HG03280 (cell line): ENCODE measurements around the gene CYP1B1.
"Not testable (repeated sequence)": the region's sequence is repeated elsewhere in the genome, so short reads cannot be mapped to it uniquely, and the experiment has no call there.

ENCODE experiments used
- ATAC-seq: cut with Tn5 transposase; IDR thresholded peaks from one replicate; pipeline ENCODE4 v1.9.1; 2021; ENCODE audit warnings: mild to moderate bottlenecking, moderate library complexity; ENCODE audit not compliant: unreplicated experiment

CYP1B1 gene

GRCh38 chr2:38075507-38076151 is at the start of gene CYP1B1:
Gene CYP1B1 (minus strand): TSS chr2:38076151. CDS start chr2:38075388, 763 bp downstream.
- no peak for ATAC-seq

- no peak for ATAC-seq
Measured at GRCh38 chr2:38125007-38125406, 49.1 kb upstream of the CYP1B1 start.

- ATAC-seq, result no peak
Measured at GRCh38 chr2:38123911-38124310, 48.0 kb upstream of the CYP1B1 start.

- no peak for ATAC-seq
Measured at GRCh38 chr2:38122344-38122743, 46.4 kb upstream of the CYP1B1 start.

- no peak for ATAC-seq
Measured at GRCh38 chr2:38121481-38121880, 45.5 kb upstream of the CYP1B1 start.

GRCh38 chr2:38120829-38121228 is 44.9 kb upstream of the CYP1B1 start:
- no peak for ATAC-seq

- ATAC-seq, result no peak
Measured at GRCh38 chr2:38120264-38120592, 44.3 kb upstream of the CYP1B1 start.

- no peak for ATAC-seq
Measured at GRCh38 chr2:38116762-38117161, 40.8 kb upstream of the CYP1B1 start.

GRCh38 chr2:38115216-38116032 is 39.5 kb upstream of the CYP1B1 start:
- no peak for ATAC-seq

- ATAC-seq, result no peak
Measured at GRCh38 chr2:38113981-38114708, 38.2 kb upstream of the CYP1B1 start.

- ATAC-seq, result no peak
Measured at GRCh38 chr2:38113051-38113450, 37.1 kb upstream of the CYP1B1 start.

- ATAC-seq, result not testable (repeated sequence)
Measured at GRCh38 chr2:38111350-38111749, 35.4 kb upstream of the CYP1B1 start.

GRCh38 chr2:38109732-38110181 is 33.8 kb upstream of the CYP1B1 start:
- no peak for ATAC-seq

- no peak for ATAC-seq
Measured at GRCh38 chr2:38108907-38109731, 33.2 kb upstream of the CYP1B1 start.

- ATAC-seq, result no peak
Measured at GRCh38 chr2:38107738-38108410, 31.9 kb upstream of the CYP1B1 start.

GRCh38 chr2:38106405-38107094 is 30.6 kb upstream of the CYP1B1 start:
- no peak for ATAC-seq

GRCh38 chr2:38105922-38106321 is 30.0 kb upstream of the CYP1B1 start:
- ATAC-seq, result no peak

- no peak for ATAC-seq
Measured at GRCh38 chr2:38104598-38104997, 28.6 kb upstream of the CYP1B1 start.

GRCh38 chr2:38100328-38100727 is 24.4 kb upstream of the CYP1B1 start:
- no peak for ATAC-seq
